PFSK-1 (cell line): ENCODE measurements around the gene APOBEC3C.

Experiments used
- POLR2AphosphoS5 ChIP-seq: IDR thresholded peaks from 2 replicates; pipeline ENCODE4 v1.6.1; 2012; ENCODE audit warnings: low read depth, mild to moderate bottlenecking, control low read depth, low read length, moderate library complexity
- REST ChIP-seq, 2 experiments: IDR thresholded peaks; 2 replicates each; pipeline versions ENCODE4 v1.6.1 to v1.8.0; 2011 to 2012; ENCODE audit warnings: low read depth in 2 of 2, low read length in 2 of 2, control low read depth in 1 of 2, inconsistent platforms in 1 of 2, mild to moderate bottlenecking in 1 of 2, moderate library complexity in 1 of 2; ENCODE audit not compliant: insufficient read depth in 1 of 2
- SIN3A ChIP-seq: IDR thresholded peaks from 2 replicates; pipeline ENCODE4 v1.6.1; 2012; ENCODE audit warnings: mild to moderate bottlenecking, low read length, moderate library complexity, borderline replicate concordance; ENCODE audit not compliant: insufficient read depth
- TAF1 ChIP-seq: IDR thresholded peaks from 2 replicates; pipeline ENCODE4 v1.6.1; 2012; ENCODE audit warnings: low read length, control low read depth, borderline replicate concordance; ENCODE audit not compliant: insufficient read depth

- TF ChIP-seq REST (IDR thresholded peaks at IDR 0.05; ENCODE audit: insufficient read depth in 1 of 2, low read depth in 2 of 2, low read length in 2 of 2) (no peak), TAF1 (no peak), POLR2AphosphoS5 (no peak), SIN3A (no peak)
Measured at GRCh38 chr22:38972558-38972957, 41.5 kb upstream of the APOBEC3C start.
